Measurements from ENCODE around the gene MBNL3.
A peak's percentile ranks its signal among the peaks of the same experiment; 100 is the strongest.

MBNL3 gene, protein sequence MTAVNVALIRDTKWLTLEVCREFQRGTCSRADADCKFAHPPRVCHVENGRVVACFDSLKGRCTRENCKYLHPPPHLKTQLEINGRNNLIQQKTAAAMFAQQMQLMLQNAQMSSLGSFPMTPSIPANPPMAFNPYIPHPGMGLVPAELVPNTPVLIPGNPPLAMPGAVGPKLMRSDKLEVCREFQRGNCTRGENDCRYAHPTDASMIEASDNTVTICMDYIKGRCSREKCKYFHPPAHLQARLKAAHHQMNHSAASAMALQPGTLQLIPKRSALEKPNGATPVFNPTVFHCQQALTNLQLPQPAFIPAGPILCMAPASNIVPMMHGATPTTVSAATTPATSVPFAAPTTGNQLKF

DNA sequence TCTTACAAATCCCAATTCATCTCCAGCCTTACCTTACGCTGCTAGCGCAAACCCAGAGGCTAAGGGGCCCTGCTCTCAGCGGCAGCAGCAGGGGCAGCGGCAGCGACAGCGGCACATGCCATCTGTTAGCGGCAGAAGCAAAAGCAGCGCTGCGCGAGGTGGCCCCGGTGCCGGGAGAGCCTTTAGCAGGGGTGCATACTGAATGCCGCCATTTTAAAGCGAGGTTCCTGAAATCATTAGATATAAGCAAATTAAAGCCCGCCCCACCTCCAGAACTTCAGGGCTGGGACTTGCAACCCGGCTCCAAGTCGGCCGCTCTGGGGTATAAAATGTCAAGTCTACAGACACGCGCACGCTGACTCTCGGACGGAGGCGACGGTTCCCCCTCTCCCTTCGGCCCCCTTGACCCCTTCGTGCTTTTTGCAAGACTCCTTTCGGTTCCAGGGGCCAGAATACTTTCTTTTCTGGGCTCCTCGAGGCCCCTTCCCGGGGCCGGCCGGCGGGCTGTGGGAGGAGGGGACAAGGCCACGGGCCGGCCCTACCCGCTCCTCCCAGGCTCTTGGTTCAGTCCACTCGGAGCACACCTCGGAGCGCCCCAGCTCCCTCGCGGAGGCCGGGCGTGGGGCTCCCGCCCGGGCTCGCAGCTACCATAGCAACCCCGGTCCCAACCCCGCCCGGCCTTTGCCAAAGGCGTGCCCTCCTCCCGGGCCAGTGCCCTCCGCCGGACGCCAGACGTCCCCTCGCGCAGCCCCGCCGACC, at the start of gene MBNL3:
Gene MBNL3 (minus strand): TSS at position 220 of the 759 bp plus-strand sequence. CDS start 49,427 bp downstream, outside the sequence.
- DNase-seq (ENCODE audit: low spot score), result peak; percentile 49

DNA sequence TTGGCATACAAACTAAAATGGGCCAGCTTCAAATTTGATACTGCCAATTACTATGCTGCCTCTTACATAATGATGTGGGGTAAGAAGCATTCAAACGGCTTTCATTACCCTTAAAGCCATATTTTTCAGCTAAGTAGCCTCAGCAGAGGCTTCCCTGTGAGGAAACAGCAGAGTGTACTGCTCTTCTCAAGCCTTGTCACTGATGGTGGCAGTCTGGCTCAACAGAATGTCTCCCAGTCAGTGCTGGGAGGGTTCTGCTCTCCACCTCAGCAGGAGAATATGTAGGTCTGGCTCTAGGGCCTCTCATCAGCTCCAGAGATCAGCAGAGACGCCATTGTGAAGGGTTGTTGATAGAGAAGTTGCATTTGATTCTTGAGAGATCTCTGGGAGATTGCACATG, 44.6 kb upstream of the MBNL3 start:
- no peak for DNase-seq (ENCODE audit: low spot score)

GRCh38 chrX:132532913-132533312, 44.1 kb upstream of the MBNL3 start:
- DNase-seq (ENCODE audit: low spot score), result peak; percentile 34

GRCh38 chrX:132532097-132532496, 43.3 kb upstream of the MBNL3 start:
- no peak for DNase-seq (ENCODE audit: low spot score)

- no peak for DNase-seq (ENCODE audit: low spot score)
Measured at GRCh38 chrX:132520792-132521191, 32.0 kb upstream of the MBNL3 start.

DNA sequence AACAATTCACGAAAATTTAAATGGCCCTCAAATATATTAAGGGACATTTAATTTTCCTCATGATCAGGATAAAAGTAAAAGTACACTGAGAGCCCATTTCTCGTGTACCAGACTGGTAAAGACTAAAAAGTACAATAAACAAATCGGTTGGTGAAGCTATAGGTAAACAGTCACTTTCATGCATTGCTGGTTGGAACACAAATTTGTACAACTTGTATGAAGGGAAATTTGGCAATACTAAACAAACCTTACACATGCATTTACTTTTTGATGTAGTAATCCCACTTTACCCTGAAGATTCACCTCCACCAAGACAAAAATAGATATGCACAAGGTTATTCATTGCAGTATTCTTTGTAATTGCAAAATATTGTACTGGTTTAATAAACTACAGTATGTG, 31.4 kb upstream of the MBNL3 start:
- no peak for DNase-seq (ENCODE audit: low spot score)

DNA sequence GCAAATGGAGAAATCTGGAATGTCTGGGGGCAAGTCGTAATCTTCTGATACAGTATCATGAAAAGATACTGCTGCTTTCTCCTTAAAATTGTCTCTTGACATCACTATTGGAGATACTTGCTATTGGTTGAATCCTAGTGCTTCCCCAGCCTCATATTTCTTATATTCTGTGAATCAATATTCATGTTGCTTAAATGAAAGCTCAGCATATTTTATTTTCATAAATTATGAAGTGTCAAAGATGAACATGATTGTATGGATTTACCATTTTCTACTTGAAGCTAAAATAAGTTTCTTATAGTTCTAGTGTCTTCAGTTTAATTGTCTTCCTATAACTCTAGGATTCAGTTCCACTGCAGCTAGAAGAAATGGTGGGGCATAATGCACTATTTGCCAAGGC, 29.6 kb upstream of the MBNL3 start:
- no peak for DNase-seq (ENCODE audit: low spot score)

- DNase-seq (ENCODE audit: low spot score), result no peak
Measured at GRCh38 chrX:132508834-132509233, 20.0 kb upstream of the MBNL3 start.

DNA sequence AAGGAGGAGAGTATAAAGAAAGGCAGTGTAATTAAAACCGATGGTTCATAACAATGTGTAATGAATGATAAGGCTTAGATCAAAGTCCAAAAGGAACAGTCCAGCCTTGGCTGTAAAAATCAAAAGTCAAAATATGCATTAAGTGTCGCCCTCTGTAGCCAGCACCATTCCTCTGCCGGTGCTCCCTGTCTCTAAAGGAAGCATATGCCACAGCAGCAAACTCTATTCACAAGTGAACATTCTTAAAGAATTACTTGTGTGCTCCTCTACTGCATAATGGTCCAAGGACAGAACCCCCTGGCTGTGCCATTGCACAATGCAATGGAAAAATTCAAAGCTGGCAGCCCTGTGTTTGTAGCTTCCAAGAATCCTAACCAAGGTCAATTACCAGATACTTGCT, 16.3 kb upstream of the MBNL3 start:
- no peak for DNase-seq (ENCODE audit: low spot score)

DNA sequence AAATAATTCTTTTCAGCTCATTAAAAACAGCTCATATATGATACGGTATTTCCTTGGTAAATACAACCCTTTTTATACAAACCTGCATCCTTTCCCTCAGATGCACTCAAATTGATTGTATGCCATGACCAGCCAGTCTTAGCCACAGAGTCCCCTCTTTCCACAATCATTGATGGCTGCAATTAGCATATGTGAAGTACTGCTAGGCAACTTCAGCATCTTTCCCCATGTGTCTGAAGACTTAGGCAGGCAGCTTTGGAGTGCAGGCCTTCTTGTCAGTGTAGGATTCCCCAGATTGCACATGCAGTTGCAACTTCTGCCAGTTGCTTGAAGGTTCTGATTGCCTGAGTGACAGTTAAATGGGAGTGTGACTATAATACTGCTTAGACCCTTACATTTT, 15.6 kb upstream of the MBNL3 start:
- DNase-seq (ENCODE audit: low spot score), result no peak

DNA sequence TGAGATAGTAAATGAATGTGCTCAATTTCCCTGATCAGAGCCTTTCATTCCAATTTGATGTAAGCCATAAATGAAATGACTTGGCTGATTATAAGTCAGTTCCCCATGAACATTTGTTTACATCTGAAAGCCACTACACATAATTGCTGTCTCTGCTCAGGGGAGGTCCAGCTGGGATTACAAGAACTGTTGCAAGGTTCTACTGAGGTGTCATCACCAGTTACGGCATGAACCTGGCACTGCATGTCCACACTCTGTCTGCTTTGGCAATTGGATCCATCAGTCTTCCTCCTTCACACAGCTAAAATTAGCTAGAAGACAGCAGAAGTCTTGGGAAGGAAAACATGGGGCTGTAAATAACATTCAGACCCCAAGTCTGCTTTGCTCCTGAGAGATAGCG, 12.8 kb upstream of the MBNL3 start:
- DNase-seq (ENCODE audit: low spot score), result no peak

DNA sequence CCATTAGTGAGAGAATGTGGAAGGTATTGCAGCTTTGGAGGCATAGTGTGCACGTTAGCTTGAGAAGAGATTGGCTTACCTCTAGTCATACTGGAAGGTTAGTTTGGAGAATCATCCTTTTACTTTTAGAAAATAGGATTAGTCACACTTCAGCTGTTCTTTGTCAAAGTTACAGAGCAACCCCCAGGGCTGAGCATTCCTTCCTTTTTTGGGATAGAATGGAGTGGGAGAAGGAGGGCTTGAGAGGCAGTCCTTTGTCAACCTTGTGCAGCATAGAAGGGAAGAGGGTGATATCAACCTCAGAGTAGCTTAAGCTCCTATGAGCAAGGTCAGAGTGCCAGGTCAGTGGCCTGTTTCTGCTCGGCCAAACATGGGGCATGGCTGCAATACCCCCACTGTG, 8.6 kb upstream of the MBNL3 start:
- DNase-seq (ENCODE audit: low spot score), result no peak

DNA sequence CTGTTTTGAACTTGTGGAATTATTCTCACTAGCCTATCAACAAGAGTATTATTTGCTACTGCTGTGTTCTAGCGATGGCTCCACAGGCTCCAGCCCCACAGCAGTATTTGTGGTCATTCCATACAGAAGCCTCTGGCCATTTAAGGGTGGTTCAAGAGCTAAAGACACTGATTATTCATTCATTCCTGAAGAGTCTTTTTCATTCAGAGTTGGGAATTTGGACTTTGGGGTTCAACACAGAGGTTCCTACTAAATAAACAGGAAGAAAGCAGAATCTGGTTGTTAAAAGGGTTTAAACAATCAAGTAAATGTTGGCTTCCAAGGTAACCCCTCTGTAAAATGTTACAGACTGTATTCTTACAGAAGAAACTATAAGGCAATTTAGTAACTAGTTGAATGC, 4.3 kb upstream of the MBNL3 start:
- no peak for DNase-seq (ENCODE audit: low spot score)

DNA sequence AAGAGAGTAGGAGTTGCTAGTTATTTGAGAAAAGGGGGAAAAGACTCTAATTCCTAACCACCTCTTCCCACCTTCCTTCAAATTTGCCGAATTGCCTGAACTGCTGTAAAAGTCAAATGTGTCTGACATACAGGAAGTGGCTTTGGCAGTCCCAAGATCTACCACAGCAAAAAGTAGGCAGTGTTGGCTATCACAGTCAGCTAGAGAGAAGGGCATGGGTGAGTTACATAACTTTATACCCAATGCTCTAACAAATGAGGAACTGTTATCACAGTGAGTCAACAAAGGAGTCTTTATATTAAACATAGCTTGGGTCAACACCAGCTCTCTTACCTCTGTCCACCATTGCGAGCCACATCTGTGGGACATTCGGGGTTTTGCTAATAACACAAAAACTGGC, 2.4 kb upstream of the MBNL3 start:
- DNase-seq (ENCODE audit: low spot score), result peak; percentile 42

- DNase-seq (ENCODE audit: low spot score), result no peak
Measured at GRCh38 chrX:132489578-132490419, 961 bp upstream of the MBNL3 start.

DNA sequence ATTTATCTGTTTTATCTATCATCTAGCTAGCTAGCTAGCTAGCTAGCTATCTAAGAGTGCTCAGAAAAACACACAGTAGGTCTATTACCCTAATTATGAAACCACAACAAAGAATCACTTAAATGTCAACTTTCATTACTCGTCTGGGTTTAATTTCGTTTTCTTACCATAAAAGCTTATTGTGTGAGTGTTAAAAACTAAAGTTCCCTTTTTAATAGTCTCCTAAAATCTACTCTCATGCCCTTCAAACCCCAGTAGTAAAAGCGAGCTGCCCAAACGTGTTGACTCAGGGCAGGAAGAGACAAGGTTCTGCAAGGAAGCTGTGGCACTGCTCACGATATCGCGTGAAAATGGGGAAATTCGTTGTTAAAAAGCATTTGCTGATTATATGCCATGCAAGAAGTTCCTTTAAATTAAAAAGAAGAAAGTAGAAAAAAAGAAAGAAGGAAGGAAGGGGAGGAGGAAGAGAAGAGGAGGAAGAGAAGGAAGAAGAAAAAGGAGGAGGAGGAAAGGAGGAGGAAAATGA, 595 bp downstream of the MBNL3 start:
- peak; percentile 39 for DNase-seq (ENCODE audit: low spot score)

GRCh38 chrX:132486599-132487178, 2.1 kb downstream of the MBNL3 start:
- no peak for DNase-seq (ENCODE audit: low spot score)

DNA sequence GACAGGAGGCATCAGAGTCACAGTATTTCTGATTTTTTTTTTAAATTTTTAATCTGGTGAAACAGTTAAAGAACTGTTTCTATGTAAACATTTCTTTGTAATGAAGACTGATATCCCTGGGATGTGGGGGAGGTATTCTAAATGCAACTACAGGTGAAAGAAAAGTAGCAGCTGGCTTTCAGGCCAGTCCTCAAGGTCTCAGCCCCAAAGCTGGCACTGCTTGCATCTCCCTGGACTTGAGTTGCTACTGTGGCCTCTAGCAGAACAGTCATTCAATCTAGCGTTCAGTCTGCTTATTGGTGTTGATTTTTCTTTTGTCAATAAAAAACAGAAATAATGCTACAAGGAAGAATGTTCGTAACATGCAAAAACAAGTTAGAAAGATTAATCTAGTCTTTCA, 4.9 kb downstream of the MBNL3 start:
- no peak for DNase-seq (ENCODE audit: low spot score)

DNA sequence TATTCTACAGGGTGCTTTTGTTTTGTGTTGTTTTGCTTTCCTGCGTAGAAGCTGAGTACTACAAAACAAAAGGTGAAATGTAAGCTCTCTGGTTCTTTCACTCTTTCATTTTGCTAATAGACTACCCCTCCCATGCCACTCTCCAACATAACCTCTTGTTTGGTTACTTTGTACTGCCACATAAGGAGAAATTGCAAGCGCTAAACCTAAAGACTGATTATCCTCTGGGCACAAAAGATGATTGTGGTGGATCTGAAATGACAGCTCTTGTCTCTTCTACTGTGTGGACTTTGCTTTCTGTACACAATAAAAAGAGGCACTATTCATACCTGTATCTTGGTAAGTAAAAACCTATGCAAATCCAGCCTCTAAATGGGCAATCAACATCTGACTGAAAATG, 5.3 kb downstream of the MBNL3 start:
- no peak for DNase-seq (ENCODE audit: low spot score)

- no peak for DNase-seq (ENCODE audit: low spot score)
Measured at GRCh38 chrX:132482632-132483031, 6.2 kb downstream of the MBNL3 start.

- DNase-seq (ENCODE audit: low spot score), result no peak
Measured at GRCh38 chrX:132481449-132481848, 7.4 kb downstream of the MBNL3 start.

DNA sequence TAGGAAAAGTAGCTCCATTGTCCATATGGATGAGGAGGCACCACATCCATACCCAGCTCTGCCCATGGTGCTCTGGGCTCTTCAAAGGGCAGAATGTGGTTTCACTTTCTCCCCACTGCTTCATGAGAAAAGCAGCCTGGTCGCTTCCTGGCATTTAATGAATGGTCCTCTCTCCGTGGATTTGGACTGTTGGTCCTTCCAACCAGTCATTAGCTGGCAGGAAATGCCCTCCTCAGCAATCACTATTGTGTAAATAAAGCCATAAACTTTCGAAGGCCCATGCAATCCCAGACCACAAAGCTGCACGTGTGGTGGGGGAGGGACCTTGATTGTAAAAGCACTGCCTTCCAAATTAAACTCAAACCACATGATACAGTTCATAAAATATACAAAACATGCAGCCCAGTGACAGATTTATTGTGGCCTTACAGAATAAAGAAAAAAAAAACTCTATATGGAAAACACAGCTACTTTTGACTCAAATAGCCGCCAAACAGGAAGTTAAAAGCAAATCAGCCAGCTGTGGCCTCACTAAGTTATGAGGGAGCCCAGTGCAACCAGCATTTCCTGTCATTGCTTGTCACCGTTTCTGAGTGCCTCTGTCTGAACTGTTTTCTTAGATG, 8.1 kb downstream of the MBNL3 start:
- peak; percentile 44 for DNase-seq (ENCODE audit: low spot score)
